Kidney (tissue), 14 donors: ENCODE data around the gene UGDH. TPM values are rescaled to one million over a fixed set of nuclear protein-coding genes. Genes with fewer than 3 reads are reported as not detected.

Experiments
- DNase-seq, 5 donors: peaks; one replicate each; pipeline ENCODE4 v3.0.0-alpha.2; 2013 to 2020
- FAIRE-seq: peaks from 2 replicates; lab custom pipeline; 2012; peaks lifted over from hg19 to GRCh38; lab: Jason Lieb, UNC
- H3K27ac ChIP-seq, 2 donors: one replicate each; pipeline ENCODE4 v1.7.0; 2013; ENCODE audit warnings: low read depth in 2 of 2, low read length in 2 of 2, inconsistent platforms in 1 of 2
- H3K27me3 ChIP-seq: one replicate; pipeline ENCODE4 v1.7.1; 2013; ENCODE audit warnings: low read length, inconsistent platforms; ENCODE audit not compliant: control insufficient read depth, insufficient read depth
- H3K36me3 ChIP-seq, 3 donors: one replicate each; pipeline versions ENCODE4 v1.7.0 to v1.7.1; 2013; ENCODE audit warnings: low read length in 3 of 3, control low read depth in 1 of 3, inconsistent platforms in 1 of 3; ENCODE audit not compliant: insufficient read depth in 3 of 3, control insufficient read depth in 2 of 3
- H3K4me1 ChIP-seq, 3 donors: one replicate each; pipeline versions ENCODE4 v1.7.0 to v1.7.1; 2013; ENCODE audit warnings: low read length in 3 of 3, inconsistent platforms in 1 of 3, low read depth in 1 of 3; ENCODE audit not compliant: control insufficient read depth in 2 of 3, insufficient read depth in 2 of 3
- H3K4me3 ChIP-seq, 3 donors: one replicate each; pipeline versions ENCODE4 v1.7.0 to v1.8.1; 2013; ENCODE audit warnings: low read length in 3 of 3, control low read depth in 1 of 3, inconsistent platforms in 1 of 3
- H3K9ac ChIP-seq, 3 donors: one replicate each; pipeline versions ENCODE4 v1.7.0 to v1.7.1; 2013; ENCODE audit warnings: low read length in 3 of 3, control low read depth in 1 of 3, inconsistent platforms in 1 of 3
- H3K9me3 ChIP-seq, 3 donors: one replicate each; pipeline versions ENCODE4 v1.7.0 to v1.7.1; 2013; ENCODE audit warnings: low read length in 3 of 3, control low read depth in 1 of 3, inconsistent platforms in 1 of 3; ENCODE audit not compliant: control insufficient read depth in 2 of 3, insufficient read depth in 1 of 3
- intact Hi-C: fragments of 100-400 bp; cut with DNase I; formaldehyde crosslinking; loops from one replicate; pipeline ENCODE4 v1.11.1; 2022
- polyA plus RNA-seq: library from polyadenylated mRNA; stranded (reverse); fragments of 350-450 nt; fragmentation: Illumina TruSeq; extraction: RNeasy Lipid Tissue Mini Kit (QIAGEN cat#74804); gene quantifications from one replicate; pipeline ENCODE4 v1.2.3, GENCODE V29; 2014; ENCODE audit warnings: low read depth, low replicate concordance; ENCODE audit not compliant: insufficient read depth
- total RNA-seq: library from RNA; stranded (reverse); fragmentation: NEBNext Ultra II Directional; extraction: Animal tissue kit (Norgen Biotek cat#: 25700); gene quantifications from one replicate; pipeline ENCODE4 v1.2.1, GENCODE V29; 2021
- TF ChIP-seq, protein P1 (sequence below): IDR thresholded peaks from 3 replicates; pipeline ENCODE4 v1.5.1; 2012; ENCODE audit warnings: mild to moderate bottlenecking, moderate library complexity, borderline replicate concordance; ENCODE audit not compliant: insufficient read depth; ENCODE audit errors: extremely low read depth
- donor health status: control.
- donor health status: control.
- donor health status: control.
- donor health status: control.
- donor health status: control.
- donor health status: DM: yes; HTN: yes; CAD: no.
- donor health status: Normal renal cell carcinoma (clear cell type).

The UGDH gene
- total and polyA plus RNA-seq, 2 donors from 2014 or later: 28.2 to 79.4 TPM

DNA sequence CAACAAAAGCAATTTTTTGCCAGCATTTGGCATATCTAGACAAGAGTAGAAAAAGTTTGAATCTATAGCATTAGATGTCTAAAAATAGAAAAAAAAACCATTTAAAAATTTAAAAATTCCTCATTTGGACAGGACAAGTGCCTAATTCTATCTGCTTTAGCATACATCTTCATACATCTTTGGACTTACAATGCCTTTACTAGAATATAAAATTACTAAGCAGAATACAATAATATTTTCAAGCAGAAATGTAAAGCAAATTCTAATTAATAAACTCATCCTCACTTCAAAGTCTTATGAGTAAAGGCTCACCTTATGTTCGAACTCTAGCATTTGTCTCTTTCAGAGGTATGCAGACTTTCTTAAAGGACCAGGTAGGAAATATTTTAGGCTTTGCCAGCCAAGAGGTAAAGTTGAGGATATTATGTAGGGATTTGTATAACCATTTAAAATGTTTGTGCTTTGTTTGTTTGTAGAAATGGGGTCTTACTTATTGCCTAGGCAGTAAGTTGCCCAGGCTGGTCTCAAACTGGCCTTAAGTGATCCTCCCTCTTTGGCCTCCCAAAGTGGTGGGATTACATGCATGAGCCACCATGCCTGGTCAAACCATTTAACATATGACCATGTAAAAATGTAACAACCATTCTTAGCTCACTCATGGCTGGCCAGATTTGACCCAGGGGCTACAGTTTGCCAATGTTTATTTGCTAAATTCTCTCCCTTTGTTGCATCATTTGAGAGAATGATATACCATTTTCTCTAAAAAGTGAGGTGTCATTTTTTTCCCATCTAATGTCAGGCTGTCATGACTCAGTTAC is 29.1 kb downstream of the UGDH start:
- H3K27ac ChIP-seq: no peak overlapping the region
- peaks cover 2 to 12% (median 7%) of the 10 kb centered on the region in 3 donors for H3K36me3 ChIP-seq
- intact Hi-C loops: no loop called here
- TF ChIP-seq, protein P1, sequence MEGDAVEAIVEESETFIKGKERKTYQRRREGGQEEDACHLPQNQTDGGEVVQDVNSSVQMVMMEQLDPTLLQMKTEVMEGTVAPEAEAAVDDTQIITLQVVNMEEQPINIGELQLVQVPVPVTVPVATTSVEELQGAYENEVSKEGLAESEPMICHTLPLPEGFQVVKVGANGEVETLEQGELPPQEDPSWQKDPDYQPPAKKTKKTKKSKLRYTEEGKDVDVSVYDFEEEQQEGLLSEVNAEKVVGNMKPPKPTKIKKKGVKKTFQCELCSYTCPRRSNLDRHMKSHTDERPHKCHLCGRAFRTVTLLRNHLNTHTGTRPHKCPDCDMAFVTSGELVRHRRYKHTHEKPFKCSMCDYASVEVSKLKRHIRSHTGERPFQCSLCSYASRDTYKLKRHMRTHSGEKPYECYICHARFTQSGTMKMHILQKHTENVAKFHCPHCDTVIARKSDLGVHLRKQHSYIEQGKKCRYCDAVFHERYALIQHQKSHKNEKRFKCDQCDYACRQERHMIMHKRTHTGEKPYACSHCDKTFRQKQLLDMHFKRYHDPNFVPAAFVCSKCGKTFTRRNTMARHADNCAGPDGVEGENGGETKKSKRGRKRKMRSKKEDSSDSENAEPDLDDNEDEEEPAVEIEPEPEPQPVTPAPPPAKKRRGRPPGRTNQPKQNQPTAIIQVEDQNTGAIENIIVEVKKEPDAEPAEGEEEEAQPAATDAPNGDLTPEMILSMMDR: no peak
- no peaks in the 10 kb centered on the region for H3K27me3 ChIP-seq
- no peak overlapping the region for H3K4me3 ChIP-seq
- H3K9ac ChIP-seq: no peak overlapping the region
- no peaks in the 10 kb centered on the region for H3K9me3 ChIP-seq
- no peak for FAIRE-seq
- no peaks in the 10 kb centered on the region for H3K4me1 ChIP-seq
- no peak for DNase-seq

DNA sequence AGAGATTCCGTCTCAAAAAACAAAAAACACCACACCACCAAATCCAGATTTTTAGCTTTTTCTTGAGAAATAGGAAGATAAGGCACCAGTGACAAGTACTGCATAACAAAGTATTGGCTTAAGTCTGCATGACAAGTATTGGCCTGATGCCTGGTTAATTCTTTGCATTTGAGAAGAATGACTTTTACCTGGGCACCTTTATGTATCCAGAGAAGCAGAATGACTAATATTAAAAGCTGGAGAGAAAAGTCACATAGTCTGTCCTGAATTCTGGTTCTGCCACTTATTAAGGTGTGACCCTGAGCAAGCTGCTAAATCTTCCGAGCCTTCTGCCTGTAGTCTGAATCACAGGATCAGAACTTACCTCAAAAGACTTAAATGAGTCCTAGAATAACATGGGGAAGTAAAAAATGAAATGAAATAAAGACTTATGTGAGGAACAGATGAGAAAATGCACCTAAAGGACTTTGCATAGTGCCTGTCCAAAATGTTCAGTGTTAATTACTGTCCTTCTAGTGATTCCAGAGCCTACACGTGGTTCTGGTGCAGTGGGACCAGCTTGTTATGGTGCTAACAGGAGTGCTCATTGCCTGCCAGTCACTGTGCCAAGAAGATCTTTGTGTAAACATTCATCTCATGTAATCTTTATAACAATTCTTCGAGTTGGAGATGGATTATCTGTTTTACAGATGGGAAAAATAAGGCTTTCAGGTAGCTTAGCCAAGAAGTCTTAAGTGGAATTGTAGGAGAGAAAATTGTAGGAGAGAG is 31.6 kb downstream of the UGDH start:
- Histone ChIP-seq H3K4me1 (no peaks in the 10 kb centered on the region), H3K27ac (no peak overlapping the region), H3K9me3 (no peaks in the 10 kb centered on the region), H3K4me3 (no peak overlapping the region), H3K9ac (no peak overlapping the region), H3K36me3 (peaks cover 0 to 3% (median 2%) of the 10 kb centered on the region in 3 donors), H3K27me3 (no peaks in the 10 kb centered on the region)
- no peak for DNase-seq
- TF ChIP-seq, protein P1: no peak
- FAIRE-seq: no peak
- intact Hi-C loops: no loop called here

DNA sequence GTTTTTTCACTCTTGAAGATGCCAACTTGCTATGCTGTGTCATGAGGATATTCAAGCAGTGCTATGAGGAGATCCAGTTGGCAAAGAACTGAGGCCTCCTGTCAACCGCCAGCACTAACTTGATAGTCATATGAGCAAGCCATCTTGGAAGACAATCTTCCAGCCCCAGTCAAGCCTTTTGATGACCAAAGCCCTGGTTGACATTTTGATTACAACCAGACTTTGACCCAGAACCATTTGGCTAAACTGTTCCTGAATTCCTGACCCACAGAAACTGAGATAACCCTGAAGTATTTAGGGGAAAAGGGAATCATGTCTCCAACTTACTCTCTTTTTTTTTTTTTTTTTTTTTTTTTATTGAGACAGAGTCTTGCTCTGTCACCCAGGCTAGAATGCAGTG is 32.9 kb downstream of the UGDH start:
- intact Hi-C loops: no loop called here
- peaks cover 0 to 3% (median 2%) of the 10 kb centered on the region in 3 donors for H3K36me3 ChIP-seq
- no peak overlapping the region for H3K9ac ChIP-seq
- DNase-seq (no peak), FAIRE-seq (no peak)
- H3K27ac ChIP-seq: no peak overlapping the region
- TF ChIP-seq, protein P1: no peak
- no peak overlapping the region for H3K4me3 ChIP-seq
- H3K27me3 ChIP-seq: no peaks in the 10 kb centered on the region
- no peaks in the 10 kb centered on the region for H3K4me1 ChIP-seq
- H3K9me3 ChIP-seq: no peaks in the 10 kb centered on the region
